CD4-positive, alpha-beta T cell treated with Interleukin-15 for 1 hour (primary cell): ENCODE results near the gene IRAK2.

Experiments used
- DNase-seq: peaks from one replicate; pipeline ENCODE4 v3.0.0-alpha.2; 2020

The IRAK2 gene

DNA sequence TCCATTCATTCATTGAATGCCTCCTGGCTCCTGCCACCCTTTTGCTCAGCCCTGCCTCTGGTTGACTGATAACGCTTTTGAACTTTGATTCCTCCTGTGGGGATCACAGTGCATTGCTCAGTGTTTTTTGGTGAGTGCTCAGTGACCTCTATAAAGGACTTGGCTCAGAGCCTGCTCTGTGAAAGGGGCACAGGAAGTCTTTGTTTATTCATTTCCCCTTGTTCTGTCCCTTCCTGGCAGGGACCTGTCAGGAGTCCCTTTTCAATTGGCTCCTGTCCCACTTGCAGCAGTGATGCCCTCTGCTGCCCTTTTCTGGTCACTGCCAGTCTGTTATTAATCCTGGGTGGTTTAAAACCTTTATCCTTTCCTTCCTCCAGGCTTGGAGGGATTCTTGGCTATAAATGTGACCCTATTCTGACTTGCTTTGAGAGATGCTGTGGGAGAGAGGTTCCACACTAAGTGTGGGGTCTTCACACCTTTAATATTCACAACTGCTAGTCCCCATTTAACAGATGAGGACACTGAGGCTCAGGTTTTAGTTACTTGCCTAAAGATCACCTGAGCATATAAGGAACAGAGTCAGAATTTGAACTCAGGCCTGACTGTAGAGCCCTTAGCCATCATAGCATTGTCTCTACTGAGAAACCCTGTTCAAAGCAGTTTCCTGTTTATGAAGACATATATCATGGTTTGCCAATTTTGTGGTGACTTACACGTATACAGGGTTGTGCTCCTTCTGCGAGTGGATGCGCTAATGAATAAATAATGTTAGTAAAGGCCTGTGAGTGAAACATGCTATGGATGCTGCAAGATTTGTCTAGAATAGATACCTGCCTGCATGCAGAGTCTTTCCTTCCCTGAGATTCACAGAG lies 60.3 kb downstream of the IRAK2 start:
- peak; percentile 78 for DNase-seq

DNA sequence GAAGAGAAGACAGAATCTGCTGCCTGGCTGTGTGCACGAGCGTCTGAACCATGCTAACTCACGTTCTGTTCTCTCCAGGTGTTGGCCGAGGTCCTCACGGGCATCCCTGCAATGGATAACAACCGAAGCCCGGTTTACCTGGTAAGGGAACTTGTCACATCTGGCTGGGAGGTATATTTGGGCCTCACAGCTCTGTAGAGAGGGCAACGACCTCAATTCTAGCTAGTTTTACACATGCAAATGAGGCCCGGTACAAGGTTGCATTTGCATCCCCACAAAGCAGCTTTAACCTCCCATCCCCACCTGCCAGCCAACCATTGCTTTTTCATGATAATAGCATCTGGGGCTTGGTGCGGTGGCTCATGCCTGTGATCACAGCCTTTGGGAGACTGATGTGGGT lies 61.6 kb downstream of the IRAK2 start:
- no peak for DNase-seq

DNA sequence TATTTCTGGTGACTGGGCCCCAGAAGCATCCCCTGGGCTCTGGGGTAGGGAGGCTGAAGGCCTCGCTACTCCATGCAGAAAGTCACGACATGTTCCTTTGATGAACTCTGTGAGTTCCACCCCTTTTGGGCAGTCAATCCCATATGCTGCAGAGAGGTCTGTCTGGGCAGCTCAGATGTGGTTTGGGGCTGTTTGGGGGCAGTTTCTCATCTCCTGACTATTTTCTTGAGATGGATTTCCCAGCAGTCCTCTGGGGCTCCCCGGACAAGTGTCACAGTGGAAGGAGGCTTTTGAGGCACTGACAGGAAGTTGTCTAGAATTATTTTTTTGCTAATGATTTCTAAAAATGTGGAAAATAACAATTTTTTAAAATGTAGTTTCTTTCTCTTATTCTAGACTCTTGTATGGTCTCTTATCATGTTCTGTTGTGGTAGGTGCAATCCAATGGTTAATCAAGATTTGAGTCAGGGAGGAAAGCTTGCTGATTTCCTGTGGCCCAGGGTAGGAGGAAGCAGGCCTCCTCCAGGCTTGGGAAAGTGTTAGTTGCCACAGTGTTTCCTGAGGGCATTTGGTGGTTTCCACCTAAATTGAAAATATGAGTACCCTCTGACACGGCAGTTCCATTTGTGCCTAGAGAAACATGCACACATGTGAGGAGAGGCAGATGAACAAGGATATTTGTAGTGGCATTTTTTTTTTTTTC lies 63.7 kb downstream of the IRAK2 start:
- DNase-seq: peak; percentile 37

DNA sequence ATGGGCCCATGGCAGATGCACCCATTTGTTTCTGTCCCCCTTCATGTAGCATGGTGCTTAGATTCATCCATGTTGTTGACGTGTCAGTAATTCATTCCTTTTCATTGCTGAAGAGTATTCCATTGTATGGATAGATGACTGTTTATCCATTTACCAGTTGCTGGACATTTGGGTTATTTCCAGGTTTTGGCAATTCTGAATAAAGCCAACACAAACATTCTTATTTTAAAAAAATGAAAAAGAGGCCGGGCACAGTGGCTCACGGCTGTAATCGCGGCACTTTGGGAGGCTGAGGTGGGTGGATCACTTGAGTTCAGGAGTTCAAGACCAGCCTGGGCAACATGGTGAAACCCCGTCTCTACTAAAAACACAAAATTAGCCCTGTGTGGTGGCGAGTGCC lies 64.9 kb downstream of the IRAK2 start:
- no peak for DNase-seq

DNA sequence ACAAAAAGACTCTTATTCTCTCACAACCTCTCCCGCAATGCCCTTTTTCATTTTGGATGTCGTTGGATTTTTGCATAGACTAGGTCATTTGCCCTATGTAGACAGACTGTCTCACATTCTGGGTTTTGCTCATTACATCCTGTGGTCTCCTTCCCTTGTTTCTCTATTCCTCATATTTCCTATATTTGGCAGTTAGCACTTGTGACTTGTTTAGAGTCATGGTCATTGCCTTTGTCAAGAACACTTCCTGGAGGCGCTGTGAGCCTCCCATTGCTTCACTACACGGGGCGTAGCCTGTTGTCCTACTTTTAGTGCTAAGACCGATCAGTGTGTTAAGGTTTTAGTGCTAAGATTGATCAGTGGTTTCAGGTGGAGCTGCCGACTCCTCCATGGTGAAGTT lies 67.4 kb downstream of the IRAK2 start:
- peak; percentile 56 for DNase-seq

DNA sequence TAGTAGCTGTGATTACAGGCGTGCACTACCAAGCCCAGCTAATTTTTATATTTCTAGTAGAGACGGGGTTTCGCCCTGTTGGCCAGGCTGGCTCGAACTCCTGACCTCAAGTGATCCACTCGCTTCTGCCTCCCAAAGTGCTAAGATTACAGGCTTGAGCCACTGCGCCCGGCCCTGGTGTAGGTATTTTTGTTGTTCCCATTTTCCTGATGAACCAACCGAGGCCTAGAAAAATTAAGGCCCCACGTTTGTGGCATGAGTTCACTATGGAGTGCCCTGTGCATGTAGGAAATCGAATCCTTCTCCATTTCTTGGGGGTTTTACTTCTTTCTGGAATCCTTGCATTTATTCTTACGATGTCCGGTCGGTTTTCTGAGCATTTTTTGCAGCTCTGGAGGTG lies 69.3 kb downstream of the IRAK2 start:
- DNase-seq: no peak

DNA sequence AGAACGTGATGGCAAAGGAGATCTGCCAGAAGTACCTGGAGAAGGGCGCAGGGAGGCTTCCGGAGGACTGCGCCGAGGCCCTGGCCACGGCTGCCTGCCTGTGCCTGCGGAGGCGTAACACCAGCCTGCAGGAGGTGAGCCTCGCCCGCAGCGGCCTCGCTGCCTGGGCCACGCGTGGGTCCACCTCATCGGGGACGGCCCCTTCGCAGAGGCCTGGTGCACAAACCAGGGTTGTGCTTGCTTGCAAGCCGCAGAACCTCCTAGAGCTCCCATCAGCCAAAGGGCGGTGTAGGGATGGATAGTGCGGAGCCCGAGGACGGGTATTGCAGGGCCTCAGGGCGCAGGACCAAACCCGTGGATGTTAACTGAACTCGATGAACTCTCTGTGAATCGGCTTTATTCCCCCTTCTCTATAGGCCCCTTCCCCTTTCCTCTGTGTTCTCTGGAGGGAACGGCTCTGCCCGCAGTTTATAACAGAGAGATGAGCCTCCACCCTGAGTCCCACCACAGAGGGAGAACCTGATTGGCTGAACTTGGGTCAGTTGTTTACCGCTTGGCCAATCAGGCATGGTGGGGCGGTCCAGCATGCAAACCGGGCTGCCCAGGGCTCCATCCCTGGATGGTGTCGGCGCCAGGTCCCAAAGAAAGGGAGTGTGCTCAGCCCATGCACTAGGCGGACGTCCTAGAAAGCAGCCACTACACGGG lies 70.0 kb downstream of the IRAK2 start:
- DNase-seq: no peak

DNA sequence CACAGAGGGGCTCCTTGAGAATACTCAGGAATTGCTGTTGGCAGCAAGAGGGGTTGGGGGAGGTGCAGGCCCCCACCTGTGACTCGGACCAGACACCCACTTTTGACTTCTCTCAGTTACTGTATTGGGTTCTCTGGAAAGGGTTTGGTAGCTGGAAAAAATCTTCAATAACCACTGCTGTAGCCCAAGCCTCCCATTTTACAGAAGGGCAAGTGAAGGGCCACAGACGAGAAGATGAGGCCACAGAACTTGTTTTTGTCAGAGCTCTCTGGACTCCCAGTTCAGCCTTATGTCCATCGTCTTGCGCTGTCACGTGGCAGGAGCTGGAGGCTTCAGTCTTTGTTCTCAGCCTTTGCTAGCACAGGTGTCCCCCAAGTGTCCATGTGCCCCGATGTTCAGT lies 70.8 kb downstream of the IRAK2 start:
- DNase-seq: no peak

DNA sequence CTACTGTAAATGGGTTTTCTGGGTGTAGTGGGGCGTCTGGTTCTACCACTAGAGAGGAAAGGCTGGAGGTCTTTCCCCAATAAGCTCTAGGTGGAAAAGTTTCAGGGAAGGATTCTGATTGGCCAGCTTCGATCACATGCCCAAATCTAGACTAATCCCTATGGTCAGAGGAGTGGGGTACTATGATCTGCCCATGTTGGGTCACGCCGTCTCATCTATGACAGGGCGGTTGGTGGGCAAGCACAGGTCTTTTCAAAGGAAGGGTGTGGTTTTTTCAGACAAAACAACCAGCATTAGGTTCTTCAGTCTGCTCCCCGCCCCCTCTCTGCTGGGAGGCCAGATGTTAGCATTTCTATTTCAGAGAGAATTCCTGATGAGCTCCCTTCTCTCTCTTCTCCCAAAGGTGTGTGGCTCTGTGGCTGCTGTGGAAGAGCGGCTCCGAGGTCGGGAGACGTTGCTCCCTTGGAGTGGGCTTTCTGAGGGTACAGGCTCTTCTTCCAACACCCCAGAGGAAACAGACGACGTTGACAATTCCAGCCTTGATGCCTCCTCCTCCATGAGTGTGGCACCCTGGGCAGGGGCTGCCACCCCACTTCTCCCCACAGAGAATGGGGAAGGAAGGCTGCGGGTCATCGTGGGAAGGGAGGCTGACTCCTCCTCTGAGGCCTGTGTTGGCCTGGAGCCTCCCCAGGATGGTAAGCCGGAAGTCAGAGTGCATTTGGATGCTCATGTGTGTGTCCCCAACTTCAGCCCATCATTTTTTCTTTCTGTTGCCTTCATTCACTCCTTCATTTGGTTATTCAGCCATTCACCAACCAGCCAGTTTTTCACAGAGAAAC lies 73.8 kb downstream of the IRAK2 start:
- DNase-seq: peak; percentile 48

DNA sequence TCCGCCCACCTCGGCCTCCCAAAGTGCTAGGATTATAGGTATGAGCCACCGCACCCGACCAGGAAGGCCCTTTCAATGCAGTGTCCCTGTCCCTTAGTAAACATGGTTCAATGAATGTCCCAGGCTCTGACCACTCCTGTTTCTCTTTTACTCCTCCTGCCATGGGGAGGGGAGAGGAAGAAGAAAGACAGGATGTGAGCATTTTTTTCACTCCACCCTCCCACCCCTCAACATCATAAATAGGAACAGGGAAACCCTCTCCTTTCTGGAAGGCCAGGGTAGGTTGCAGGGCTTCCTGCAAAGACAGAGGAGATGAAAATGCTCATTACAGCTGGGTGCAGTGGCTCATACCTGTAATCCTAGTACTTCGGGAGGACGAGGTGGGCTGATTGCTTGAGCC lies 76.1 kb downstream of the IRAK2 start:
- no peak for DNase-seq

DNA sequence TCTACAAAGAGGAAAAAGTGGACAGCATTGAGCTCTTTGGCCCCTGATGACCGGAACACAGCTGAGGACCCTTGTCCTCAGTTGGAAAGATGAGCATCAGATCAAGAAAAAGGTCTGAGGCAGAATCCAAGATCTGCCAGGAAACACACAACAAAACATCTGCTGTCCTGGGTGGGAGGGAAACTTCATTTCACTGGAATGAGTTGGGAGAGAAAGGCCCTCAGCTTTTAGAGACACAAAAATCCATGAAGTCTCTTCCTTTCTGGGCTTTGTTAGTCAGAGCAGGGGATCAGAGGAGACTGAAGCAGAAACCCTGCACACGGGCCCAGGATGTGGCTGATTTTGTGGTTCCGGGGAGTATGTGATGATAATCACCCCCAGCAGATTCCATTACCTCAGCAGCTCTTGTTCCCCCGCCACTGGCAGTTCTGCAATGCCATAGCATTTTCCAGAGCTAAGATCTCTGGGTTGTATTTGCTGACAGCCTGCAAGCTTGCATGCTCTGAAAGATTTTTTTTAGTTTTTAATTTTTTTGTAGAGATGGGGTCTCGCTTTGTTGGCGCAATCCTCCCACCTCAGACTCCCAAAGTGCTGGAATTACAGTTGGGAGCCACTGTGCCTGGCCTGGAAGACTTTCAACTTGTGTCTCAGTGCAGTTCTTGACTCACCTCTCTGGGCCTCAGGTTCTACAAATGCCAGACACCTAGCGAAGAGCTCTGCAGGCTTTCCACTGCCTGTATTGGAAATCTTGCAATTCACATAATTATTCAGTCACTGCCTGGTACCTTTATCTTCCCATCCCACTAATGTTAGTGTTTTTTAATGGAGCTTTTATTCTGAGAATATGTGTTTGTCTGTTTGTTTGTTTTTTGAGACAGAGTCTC lies 77.7 kb downstream of the IRAK2 start:
- peak; percentile 62 for DNase-seq

DNA sequence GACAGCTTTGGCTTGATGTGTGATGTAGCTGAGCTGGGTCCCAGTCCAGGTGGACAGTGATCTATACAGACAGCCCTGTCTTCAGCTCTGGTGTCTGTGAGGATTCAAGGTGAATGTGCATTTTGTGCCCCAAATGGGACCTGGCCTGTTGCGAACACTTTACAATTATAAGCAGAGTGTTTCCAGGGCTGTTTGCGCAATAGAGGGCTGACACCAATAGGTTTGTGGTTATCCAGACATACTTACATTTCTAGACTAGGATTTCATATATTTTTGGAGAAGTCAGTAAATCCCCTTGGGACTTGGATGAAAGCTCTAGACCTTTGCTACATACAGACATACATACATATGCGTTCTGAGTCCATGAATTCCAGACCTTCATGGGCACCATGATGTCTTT lies 79.3 kb downstream of the IRAK2 start:
- no peak for DNase-seq

DNA sequence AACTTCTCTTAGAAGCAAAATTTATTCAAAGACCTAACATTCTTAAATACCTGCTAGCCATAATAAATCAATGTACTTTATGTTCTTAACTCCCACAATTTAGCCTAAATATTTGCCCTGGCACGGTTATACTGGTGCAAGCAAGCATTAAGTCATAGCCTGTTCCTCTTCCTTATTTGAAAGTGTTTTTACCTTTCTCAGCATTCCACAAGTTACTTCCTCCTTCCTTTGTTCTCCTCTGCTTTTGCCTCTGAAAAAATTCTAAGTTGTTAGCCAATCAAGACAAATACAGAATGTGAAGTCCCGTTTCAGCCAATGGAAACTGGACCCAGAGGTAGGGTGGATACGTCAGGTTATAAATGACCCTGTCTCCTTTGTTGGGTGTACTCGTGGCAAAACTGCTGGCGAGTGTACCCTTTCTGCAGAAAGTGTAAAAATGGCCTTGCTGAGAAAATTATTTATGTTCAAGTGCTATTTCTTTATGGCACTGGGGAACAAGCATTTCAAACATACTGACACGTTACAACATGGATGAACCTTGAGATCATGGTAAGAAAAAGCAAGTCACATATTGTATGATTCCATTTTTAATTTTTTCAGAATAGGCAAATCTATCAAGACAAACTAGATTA lies 80.5 kb downstream of the IRAK2 start:
- no peak for DNase-seq

DNA sequence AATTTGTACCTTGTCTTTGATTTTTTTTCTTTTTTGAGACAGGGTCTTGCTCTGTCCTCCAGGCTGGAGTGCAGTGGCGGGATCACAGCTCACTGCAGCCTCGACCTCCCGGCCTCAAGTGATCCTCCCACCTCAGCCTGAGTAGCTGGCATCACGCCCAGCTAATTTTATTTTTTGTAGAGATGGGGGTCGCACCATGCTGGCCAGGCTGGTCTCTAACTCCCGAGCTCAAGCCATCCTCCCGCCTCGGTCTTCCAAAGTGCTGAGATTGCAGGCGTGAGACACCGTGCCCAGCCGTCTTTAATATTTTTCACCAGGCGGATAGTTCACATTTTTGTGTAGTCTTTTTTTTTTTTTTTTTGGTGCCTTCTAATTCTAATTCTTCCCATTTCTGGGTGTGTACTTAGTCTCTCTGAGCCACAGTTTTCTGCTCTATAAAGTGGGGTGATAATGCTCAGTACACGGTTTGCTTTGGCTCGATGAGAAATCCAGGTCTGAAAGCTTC lies 83.0 kb downstream of the IRAK2 start:
- no peak for DNase-seq

DNA sequence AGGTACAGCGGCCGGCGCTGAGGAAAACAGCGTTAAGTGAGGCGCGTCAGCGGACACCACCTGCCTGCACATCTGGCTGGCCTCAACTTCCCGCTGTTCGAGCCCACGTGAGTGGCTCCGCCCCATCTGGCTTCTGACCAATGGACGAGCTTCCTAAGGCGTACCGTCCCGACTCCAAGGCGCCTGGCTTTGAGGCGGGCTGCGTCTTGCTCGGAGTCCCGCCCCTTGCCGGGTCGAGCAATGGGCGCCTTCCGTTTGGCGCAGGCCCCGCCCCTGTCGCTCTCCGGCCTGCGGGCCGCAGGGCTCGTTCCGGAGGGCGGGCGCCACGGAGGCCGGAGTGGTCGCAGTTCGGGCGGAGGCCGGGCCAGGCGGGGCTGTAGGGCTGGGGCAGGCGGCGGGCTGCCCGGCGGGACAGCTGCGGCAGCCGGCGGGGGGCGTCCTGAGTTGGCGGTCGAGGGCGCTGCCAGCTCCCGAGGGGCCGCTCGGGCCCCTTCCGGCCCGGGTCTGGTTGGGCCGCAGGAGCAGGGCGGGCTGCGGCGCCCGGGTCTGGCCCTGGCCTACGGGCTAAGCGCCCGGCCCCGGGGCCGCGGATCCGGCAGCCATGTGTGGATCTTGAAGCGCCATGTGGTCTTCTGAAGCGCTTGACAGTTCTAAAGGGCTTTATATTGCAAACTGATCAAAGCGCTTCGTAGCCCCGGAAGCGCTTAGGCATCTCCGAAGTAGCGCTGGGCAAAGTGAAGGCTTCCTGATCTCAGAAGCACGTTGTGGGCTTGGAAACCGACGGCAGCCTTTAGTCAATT lies 83.7 kb downstream of the IRAK2 start, which contains the start of gene TATDN2:
TATDN2 (plus strand) TSS at position 276 of the 800 bp plus-strand sequence. CDS start 742 bp downstream, outside the sequence.
- peak; percentile 96 for DNase-seq

DNA sequence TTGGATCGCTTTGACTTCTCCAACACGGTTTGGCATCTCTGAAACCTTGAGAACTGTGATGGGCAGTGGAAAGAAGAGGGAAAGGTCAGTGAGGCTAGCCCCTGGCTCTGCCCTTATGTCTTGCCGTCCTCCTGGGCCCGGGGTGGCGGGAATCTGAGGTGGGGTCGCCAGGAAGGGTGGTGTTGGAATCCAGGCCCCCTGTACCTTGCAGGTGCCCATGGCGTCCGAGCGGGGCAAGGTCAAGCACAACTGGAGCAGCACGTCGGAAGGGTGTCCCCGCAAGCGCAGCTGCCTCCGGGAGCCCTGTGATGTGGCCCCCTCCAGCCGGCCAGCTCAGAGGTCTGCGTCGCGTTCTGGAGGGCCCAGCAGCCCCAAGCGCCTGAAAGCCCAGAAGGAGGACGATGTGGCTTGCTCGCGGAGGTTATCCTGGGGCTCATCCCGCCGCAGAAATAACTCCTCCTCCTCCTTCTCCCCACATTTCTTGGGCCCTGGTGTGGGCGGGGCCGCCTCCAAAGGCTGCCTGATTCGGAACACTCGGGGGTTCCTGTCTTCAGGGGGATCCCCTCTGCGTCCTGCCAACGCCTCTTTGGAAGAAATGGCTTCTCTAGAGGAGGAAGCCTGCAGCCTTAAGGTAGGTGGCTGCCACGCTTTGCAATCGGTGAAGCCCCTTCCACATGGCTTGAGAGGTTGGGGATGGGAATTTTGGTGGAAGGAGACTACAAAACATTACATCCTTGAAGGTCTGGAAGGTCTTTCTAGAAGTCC lies 84.4 kb downstream of the IRAK2 start:
- DNase-seq: peak; percentile 51

DNA sequence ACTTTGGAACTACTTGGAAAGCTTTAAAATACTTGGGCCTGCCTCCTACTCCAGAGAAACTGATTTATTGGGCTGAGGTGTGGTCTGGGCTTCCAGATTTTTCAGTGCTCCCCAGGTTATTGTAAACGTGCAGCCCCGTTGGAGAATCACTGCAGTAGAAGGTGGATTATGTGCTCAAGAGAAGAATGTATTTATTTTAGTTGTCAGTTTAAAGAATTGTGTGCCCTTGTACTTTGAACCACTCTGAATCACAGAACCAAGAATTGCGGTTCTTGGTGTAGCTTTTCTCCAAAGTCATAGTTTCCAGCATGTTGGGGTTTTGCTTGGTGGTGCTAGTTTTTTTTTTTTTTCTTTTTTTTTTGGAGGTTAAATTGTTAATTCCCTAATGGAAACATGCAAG lies 85.1 kb downstream of the IRAK2 start:
- no peak for DNase-seq

DNA sequence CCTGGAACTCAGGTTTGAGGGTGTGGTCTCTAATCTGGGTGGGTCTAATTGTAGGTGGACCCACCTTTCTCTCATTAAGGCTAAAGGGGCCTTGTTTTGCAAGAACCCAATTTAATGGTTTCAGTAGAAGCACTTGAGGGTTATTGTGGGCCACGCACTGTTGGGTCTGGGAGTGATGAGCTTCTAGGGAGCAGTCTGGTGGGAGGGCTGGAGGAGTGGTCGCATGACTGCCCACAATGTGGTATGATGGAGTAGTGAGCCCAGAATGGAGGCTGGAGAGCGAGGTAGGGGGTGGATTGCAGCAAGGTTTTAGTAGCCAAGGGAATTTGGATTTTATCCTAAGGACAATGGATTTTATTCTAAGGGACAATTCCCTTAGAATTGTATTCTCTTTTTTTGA lies 86.3 kb downstream of the IRAK2 start:
- no peak for DNase-seq

DNA sequence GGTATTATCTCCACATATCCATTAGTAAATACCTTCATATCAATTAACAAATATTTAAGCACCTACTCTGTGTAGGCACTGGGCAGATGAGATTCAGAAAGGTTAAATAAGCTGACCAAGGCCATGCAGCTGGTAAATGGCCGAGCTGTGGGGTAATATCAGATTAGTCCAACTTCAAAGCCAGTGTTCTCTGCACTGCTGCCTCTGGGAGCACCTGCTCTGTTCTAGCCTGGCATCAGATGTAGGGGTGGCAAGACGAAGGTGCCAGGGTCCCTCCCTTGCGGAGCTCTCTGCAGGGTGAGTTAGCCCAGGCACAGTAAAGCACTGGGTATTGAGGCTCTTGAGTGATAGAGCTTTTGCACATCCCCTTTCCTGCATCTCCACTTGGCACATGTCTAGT lies 89.0 kb downstream of the IRAK2 start:
- no peak for DNase-seq
